KMS-11 (cell line): Measurements from ENCODE around the gene ZNF185.

Experiments
- H2AFZ ChIP-seq: fragments of 200-600 bp; sonication (generic); 2 replicates; pipeline ENCODE4 v1.6.1; 2016; ENCODE audit warnings: antibody characterized with exemption, mixed run types, low read depth
- H3K27ac ChIP-seq: fragments of 200-600 bp; sonication (generic); 2 replicates; pipeline ENCODE4 v1.6.1; 2016; ENCODE audit warnings: mild to moderate bottlenecking, mixed run types
- H3K27me3 ChIP-seq: fragments of 200-600 bp; sonication (generic); 2 replicates; pipeline ENCODE4 v1.6.1; 2017; ENCODE audit warnings: mild to moderate bottlenecking, low read depth, mixed run types, moderate library complexity; ENCODE audit not compliant: insufficient read depth
- H3K36me3 ChIP-seq: fragments of 200-600 bp; sonication (generic); 2 replicates; pipeline ENCODE4 v1.6.1; 2017; ENCODE audit warnings: mild to moderate bottlenecking, mixed run types; ENCODE audit not compliant: insufficient read depth
- H3K4me1 ChIP-seq: fragments of 200-600 bp; sonication (generic); 2 replicates; pipeline ENCODE4 v1.6.1; 2016; ENCODE audit warnings: mild to moderate bottlenecking, low read depth, mixed run types; ENCODE audit not compliant: poor library complexity, severe bottlenecking
- H3K4me2 ChIP-seq: fragments of 200-600 bp; sonication (generic); 2 replicates; pipeline ENCODE4 v1.7.0; 2016; ENCODE audit warnings: mild to moderate bottlenecking, mixed run types
- H3K4me3 ChIP-seq: fragments of 200-600 bp; sonication (generic); IDR thresholded peaks from 2 replicates; pipeline ENCODE4 v1.6.1; 2017; ENCODE audit warnings: low read depth, low read length, mixed read lengths; ENCODE audit not compliant: insufficient read depth
- H3K79me2 ChIP-seq: fragments of 200-600 bp; sonication (generic); 2 replicates; pipeline ENCODE4 v1.6.1; 2016; ENCODE audit warnings: low read depth, mixed run types; ENCODE audit not compliant: insufficient read depth
- H3K9ac ChIP-seq: fragments of 200-600 bp; sonication (generic); 2 replicates; pipeline ENCODE4 v1.6.1; 2016; ENCODE audit warnings: mild to moderate bottlenecking, mixed run types
- H4K20me1 ChIP-seq: fragments of 200-600 bp; sonication (generic); 2 replicates; pipeline ENCODE4 v1.6.1; 2016; ENCODE audit warnings: mild to moderate bottlenecking, mixed run types; ENCODE audit not compliant: insufficient read depth
- TF ChIP-seq, protein P1 (sequence below): fragments of 200-600 bp; sonication (generic); conservative IDR thresholded peaks from 2 replicates; pipeline ENCODE4 v1.6.1; 2017; ENCODE audit warnings: low read depth, mild to moderate bottlenecking, antibody characterized with exemption, low read length, moderate library complexity, mixed read lengths

Gene ZNF185

DNA sequence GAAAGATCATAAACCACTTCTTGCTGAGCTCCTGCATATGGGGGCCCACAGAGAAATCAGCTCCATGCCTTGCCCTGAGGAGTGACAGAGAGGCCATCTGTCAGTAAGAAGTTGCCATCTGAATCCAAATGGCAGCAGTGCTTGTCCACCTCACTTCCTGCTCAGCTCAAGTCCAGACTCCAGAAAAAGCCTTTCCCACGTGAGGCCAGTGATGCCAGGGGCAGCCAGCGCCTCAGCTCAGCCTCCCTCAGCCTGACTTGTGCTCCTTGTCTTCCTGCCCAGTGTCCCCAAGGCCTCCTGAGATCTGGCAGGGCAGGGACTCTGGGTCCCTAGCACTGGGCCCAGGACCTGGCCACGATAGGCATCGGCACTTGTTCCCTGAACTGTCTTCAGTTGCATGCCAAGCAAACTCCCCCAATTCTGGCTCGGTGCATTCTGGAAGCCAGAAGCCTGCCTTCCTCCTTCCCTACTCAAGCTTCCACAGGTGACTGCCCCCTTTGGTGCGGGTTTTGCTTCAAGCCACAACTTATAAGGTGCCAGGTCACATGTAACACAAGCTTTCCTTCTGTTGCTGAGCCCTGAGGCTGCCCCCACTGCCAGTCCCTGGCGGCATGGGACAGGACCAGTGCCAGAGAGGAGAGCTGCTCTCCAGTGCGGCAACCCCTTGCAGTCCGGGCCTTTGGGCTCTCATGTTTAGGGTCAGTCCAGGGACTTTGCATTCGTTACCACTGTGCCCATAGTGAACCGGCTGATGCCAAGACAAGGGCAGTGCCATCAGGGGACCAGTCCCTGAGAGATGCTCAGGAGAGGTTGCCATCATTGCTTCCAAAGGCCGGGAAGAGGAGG lies 2.2 kb downstream of the ZNF185 start:
- H3K4me3 ChIP-seq: no peak overlapping the region
- no peaks in the 10 kb centered on the region for H3K79me2 ChIP-seq
- H3K4me1 ChIP-seq: no peaks in the 10 kb centered on the region
- TF ChIP-seq, protein P1, sequence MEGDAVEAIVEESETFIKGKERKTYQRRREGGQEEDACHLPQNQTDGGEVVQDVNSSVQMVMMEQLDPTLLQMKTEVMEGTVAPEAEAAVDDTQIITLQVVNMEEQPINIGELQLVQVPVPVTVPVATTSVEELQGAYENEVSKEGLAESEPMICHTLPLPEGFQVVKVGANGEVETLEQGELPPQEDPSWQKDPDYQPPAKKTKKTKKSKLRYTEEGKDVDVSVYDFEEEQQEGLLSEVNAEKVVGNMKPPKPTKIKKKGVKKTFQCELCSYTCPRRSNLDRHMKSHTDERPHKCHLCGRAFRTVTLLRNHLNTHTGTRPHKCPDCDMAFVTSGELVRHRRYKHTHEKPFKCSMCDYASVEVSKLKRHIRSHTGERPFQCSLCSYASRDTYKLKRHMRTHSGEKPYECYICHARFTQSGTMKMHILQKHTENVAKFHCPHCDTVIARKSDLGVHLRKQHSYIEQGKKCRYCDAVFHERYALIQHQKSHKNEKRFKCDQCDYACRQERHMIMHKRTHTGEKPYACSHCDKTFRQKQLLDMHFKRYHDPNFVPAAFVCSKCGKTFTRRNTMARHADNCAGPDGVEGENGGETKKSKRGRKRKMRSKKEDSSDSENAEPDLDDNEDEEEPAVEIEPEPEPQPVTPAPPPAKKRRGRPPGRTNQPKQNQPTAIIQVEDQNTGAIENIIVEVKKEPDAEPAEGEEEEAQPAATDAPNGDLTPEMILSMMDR: no peak
- H3K4me2 ChIP-seq: no peak overlapping the region
- H3K36me3 ChIP-seq: no peaks in the 10 kb centered on the region
- no peaks in the 10 kb centered on the region for H4K20me1 ChIP-seq
- H2AFZ ChIP-seq: no peak overlapping the region
- H3K27me3 ChIP-seq: no peaks in the 10 kb centered on the region; the same call in 1 of the 2 replicates
- no peak overlapping the region for H3K9ac ChIP-seq
- no peak overlapping the region for H3K27ac ChIP-seq

GRCh38 chrX:152900937-152901445 lies 3.1 kb downstream of the ZNF185 start:
- Histone ChIP-seq H4K20me1 (no peaks in the 10 kb centered on the region), H3K9ac (no peak overlapping the region), H3K36me3 (no peaks in the 10 kb centered on the region), H3K4me3 (no peak overlapping the region), H2AFZ (no peak overlapping the region), H3K27ac (no peak overlapping the region), H3K4me2 (no peak overlapping the region), H3K79me2 (no peaks in the 10 kb centered on the region), H3K27me3 (no peaks in the 10 kb centered on the region; the same call in 1 of the 2 replicates), H3K4me1 (no peaks in the 10 kb centered on the region)
- TF ChIP-seq, protein P1: no peak

- Histone ChIP-seq H3K4me1 (no peaks in the 10 kb centered on the region), H3K9ac (no peak overlapping the region), H3K4me2 (no peak overlapping the region), H3K4me3 (no peak overlapping the region), H3K27ac (no peak overlapping the region), H3K27me3 (no peaks in the 10 kb centered on the region; the same call in 1 of the 2 replicates), H4K20me1 (no peaks in the 10 kb centered on the region), H2AFZ (no peak overlapping the region), H3K79me2 (no peaks in the 10 kb centered on the region), H3K36me3 (no peaks in the 10 kb centered on the region)
- TF ChIP-seq, protein P1: no peak
These were observed 4.1 kb downstream of the ZNF185 start for GRCh38 chrX:152901816-152902501.

GRCh38 chrX:152902502-152902820 lies 4.6 kb downstream of the ZNF185 start:
- Histone ChIP-seq H3K27me3 (no peaks in the 10 kb centered on the region), H3K4me1 (no peaks in the 10 kb centered on the region), H3K4me2 (no peak overlapping the region), H3K36me3 (no peaks in the 10 kb centered on the region), H3K4me3 (no peak overlapping the region), H3K9ac (no peak overlapping the region), H3K79me2 (no peaks in the 10 kb centered on the region), H2AFZ (no peak overlapping the region), H3K27ac (no peak overlapping the region), H4K20me1 (no peaks in the 10 kb centered on the region)
- TF ChIP-seq, protein P1: no peak
